ENCODE results near the gene ZNF730. TPM values are rescaled to one million over a fixed set of nuclear protein-coding genes. Genes with fewer than 3 reads are reported as not detected.

The ZNF730 gene
- polyA plus RNA-seq, 1 experiment = 0.27 TPM

- no peak overlapping the region for H3K4me3 ChIP-seq (ENCODE audit: low read depth, low read length)
- H3K27me3 ChIP-seq (ENCODE audit: control insufficient read depth, insufficient read depth, low read length) = no peaks in the 10 kb centered on the region
- DNase-seq (ENCODE audit: low read depth) = no peak
- ChIA-PET CTCF (no interaction called here), POLR2A (no interaction called here)
- no peak for TF ChIP-seq CTCF (IDR thresholded peaks at IDR 0.05; ENCODE audit: insufficient read depth, low read depth, low read length)
- no peaks in the 10 kb centered on the region for H3K36me3 ChIP-seq (ENCODE audit: control insufficient read depth, insufficient read depth, low read length)
These were observed 66.4 kb downstream of the ZNF730 start for GRCh38 chr19:23183251-23183650.

GRCh38 chr19:23190341-23190740 lies 73.5 kb downstream of the ZNF730 start:
- TF ChIP-seq CTCF (IDR thresholded peaks at IDR 0.05; ENCODE audit: insufficient read depth, low read depth, low read length) = no peak
- H3K36me3 ChIP-seq (ENCODE audit: control insufficient read depth, insufficient read depth, low read length) = no peaks in the 10 kb centered on the region
- ChIA-PET CTCF (no interaction called here), POLR2A (no interaction called here)
- no peak overlapping the region for H3K4me3 ChIP-seq (ENCODE audit: low read depth, low read length)
- DNase-seq (ENCODE audit: low read depth) = no peak
- H3K27me3 ChIP-seq (ENCODE audit: control insufficient read depth, insufficient read depth, low read length) = no peaks in the 10 kb centered on the region

Other genes with a start within 250 kb of the ZNF730 start
- not detected in 2 replicates for gene ZNF728, start 113.8 kb upstream of the ZNF730 start, polyA plus RNA-seq (2011; rRNA removed)
- 1.0 and 1.3 TPM in 2 replicates for gene ZNF724, start 133.4 kb downstream of the ZNF730 start, polyA plus RNA-seq (2011; rRNA removed)